ENCODE results near the gene PHF11.

DNA sequence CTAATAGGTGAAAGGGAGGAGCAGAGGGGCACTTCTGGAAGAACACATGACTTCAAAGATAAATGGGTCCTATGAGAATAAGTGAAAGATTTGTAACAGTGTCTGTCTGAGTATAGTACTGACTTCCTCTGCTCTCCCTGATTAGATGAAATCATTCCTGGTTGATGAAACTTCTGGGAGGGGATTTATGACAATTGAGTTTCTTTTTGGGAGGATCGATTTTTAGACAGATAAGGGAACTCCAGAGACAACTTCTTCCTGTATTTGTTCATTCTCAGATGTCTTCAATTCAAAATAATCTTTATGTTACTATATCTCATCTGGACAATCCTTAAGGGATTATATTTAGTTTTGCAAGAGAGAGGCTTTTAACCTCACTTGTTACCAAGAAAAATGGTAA is 31.7 kb upstream of the PHF11 start:
- TF ChIP-seq USF1 (IDR thresholded peaks at IDR 0.05) (no peak), YY1 (IDR thresholded peaks at IDR 0.05; ENCODE audit: low read depth) (no peak), NFIC (IDR thresholded peaks at IDR 0.05) (no peak), TAF1 (IDR thresholded peaks at IDR 0.05; ENCODE audit: low read depth) (no peak), REST (IDR thresholded peaks at IDR 0.05; ENCODE audit: low read depth) (no peak), RAD21 (IDR thresholded peaks at IDR 0.05; ENCODE audit: low read depth) (no peak), CREB1 (IDR thresholded peaks at IDR 0.05; ENCODE audit: low read depth) (no peak), EGR1 (IDR thresholded peaks at IDR 0.05) (no peak)
- TF ChIP-seq, protein P1, sequence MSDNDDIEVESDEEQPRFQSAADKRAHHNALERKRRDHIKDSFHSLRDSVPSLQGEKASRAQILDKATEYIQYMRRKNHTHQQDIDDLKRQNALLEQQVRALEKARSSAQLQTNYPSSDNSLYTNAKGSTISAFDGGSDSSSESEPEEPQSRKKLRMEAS (IDR thresholded peaks at IDR 0.05) = no peak
